Suprapubic skin (tissue), 4 donors: ENCODE measurements around the gene YWHAQ.

Source experiments
- EP300 ChIP-seq: sonication (generic); formaldehyde crosslinking; IDR thresholded peaks from one replicate; pipeline ENCODE4 v1.6.1; 2017; ENCODE audit warnings: antibody characterized with exemption
- POLR2A ChIP-seq, 2 donors: fragments of 450-650 bp; IDR thresholded peaks; one replicate each; pipeline ENCODE4 v1.6.1; 2017; ENCODE audit warnings: antibody characterized with exemption in 2 of 2, mild to moderate bottlenecking in 2 of 2, moderate library complexity in 2 of 2
- POLR2AphosphoS5 ChIP-seq, 3 donors: sonication (generic); formaldehyde crosslinking; IDR thresholded peaks; one replicate each; pipeline ENCODE4 v1.6.1; 2017; ENCODE audit warnings: antibody characterized with exemption in 3 of 3

DNA sequence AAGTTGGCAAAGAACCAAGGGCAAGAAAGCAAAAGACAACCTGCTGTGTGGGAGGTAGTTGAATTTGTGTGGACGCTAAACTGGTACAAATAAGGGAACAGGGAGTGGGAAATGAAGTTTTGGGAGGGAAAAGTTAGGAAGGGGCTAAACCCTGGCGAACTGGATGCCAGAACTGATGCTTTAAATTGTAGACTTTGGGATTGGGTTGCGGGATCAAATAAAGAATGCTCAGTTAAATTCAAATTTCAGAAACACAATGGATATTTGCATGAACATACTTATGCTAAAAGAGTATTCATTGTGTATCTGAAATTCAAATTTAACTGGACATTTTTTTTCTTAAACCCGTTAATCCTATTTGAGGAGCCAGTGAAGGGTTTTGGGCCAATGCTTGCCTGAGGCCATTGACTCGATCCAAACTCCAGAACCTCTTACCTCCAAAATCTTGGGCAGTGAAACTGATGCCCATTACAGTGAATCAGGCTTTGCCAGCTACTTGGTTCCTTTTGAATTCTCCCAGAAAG, 44.2 kb upstream of the YWHAQ start:
- TF ChIP-seq POLR2AphosphoS5 (IDR thresholded peaks at IDR 0.05) (no peak), POLR2A (IDR thresholded peaks at IDR 0.05) (no peak), EP300 (no peak)
